GM23338 (cell line): ENCODE measurements around the gene ASCL2.

Experiments
- CREB1 ChIP-seq: fragments of 250-450 bp; sonication (Bioruptor Pico); IDR thresholded peaks from 2 replicates; pipeline ENCODE4 v1.5.0; 2020; ENCODE audit warnings: low read depth, mild to moderate bottlenecking, moderate library complexity
- EZH2 ChIP-seq: fragments of 200-600 bp; sonication (generic); IDR thresholded peaks from one replicate; pipeline ENCODE4 v1.8.0; 2017; ENCODE audit warnings: antibody characterized with exemption, mild to moderate bottlenecking, low read depth; ENCODE audit not compliant: unreplicated experiment
- JUNB ChIP-seq: IDR thresholded peaks from one replicate; pipeline ENCODE4 v1.6.1; 2016; ENCODE audit warnings: antibody characterized with exemption; ENCODE audit not compliant: unreplicated experiment
- POLR2AphosphoS5 ChIP-seq: IDR thresholded peaks from 2 replicates; pipeline ENCODE4 v1.6.1; 2016; ENCODE audit warnings: antibody characterized with exemption, low read depth
- REST ChIP-seq: IDR thresholded peaks from one replicate; pipeline ENCODE4 v1.6.1; 2018; ENCODE audit warnings: antibody characterized with exemption; ENCODE audit not compliant: unreplicated experiment
- STAT1 ChIP-seq: IDR thresholded peaks from one replicate; pipeline ENCODE4 v1.6.1; 2016; ENCODE audit warnings: antibody characterized with exemption; ENCODE audit not compliant: unreplicated experiment
- TF ChIP-seq, protein P1 (sequence below), 2 experiments: fragments of 200-600 bp in 1 of 2; sonication (generic) in 1 of 2; conservative IDR thresholded peaks; 2 replicates each; pipeline versions ENCODE4 v1.5.1 to v1.6.1; 2016 to 2017; ENCODE audit warnings: antibody characterized with exemption in 2 of 2, low read depth in 2 of 2, mild to moderate bottlenecking in 2 of 2, moderate library complexity in 1 of 2

GRCh38 chr11:2235588-2236326 lies 34.6 kb downstream of the ASCL2 start:
- TF ChIP-seq, protein P1, sequence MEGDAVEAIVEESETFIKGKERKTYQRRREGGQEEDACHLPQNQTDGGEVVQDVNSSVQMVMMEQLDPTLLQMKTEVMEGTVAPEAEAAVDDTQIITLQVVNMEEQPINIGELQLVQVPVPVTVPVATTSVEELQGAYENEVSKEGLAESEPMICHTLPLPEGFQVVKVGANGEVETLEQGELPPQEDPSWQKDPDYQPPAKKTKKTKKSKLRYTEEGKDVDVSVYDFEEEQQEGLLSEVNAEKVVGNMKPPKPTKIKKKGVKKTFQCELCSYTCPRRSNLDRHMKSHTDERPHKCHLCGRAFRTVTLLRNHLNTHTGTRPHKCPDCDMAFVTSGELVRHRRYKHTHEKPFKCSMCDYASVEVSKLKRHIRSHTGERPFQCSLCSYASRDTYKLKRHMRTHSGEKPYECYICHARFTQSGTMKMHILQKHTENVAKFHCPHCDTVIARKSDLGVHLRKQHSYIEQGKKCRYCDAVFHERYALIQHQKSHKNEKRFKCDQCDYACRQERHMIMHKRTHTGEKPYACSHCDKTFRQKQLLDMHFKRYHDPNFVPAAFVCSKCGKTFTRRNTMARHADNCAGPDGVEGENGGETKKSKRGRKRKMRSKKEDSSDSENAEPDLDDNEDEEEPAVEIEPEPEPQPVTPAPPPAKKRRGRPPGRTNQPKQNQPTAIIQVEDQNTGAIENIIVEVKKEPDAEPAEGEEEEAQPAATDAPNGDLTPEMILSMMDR (conservative IDR thresholded peaks at IDR 0.05; ENCODE audit: low read depth in 2 of 2), result no peak
- no peak for TF ChIP-seq POLR2AphosphoS5
- no peak for TF ChIP-seq JUNB
- TF ChIP-seq CREB1 (CRISPR knock-in tag), result no peak
- no peak for TF ChIP-seq EZH2
- TF ChIP-seq STAT1, result no peak
- no peak for TF ChIP-seq REST
